GM12872 (cell line): ENCODE results near the gene ARHGAP15.

ENCODE experiments used
- TF ChIP-seq, protein P1 (sequence below): IDR thresholded peaks from 3 replicates; pipeline ENCODE4 v1.5.1; 2011; ENCODE audit warnings: low read depth, mild to moderate bottlenecking, low read length, moderate library complexity; ENCODE audit not compliant: insufficient read depth

The ARHGAP15 gene

DNA sequence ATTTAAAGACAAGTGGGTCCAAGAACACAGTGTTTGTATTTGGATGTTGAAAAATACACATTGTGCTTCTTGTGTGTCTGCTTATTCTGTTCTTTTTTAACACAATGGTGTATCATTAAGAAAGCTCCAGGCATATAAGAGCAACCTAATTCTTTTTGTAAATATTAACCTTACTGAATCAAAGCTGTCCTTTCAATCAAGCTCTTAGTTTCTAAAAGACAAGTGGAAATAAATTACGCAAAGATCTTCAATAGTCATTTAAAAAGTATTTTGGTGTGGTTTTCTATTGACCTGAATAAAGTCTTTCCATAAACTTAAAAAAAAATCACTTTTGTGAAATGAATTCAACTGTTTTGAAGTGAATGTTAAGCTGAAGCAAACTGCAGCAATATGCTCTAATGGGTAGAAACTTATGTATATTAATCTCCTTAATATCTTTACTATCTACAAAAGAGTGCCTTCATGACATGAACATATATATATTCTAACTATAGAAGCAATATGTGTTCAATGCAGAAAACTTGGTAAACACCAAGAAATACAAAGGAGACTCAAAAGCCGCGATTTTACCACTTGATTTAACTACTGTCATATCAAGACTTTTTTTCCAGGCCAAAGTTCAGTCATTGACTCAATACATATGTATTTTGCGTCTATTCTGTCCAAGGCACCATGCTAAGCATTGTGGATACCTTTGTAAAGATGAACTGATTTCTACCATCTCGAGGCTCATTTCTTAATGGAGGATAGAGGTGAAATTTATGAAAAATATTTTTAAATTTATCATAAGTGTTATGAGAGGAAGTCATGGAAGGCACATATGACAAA is 97.7 kb downstream of the ARHGAP15 start:
- TF ChIP-seq, protein P1, sequence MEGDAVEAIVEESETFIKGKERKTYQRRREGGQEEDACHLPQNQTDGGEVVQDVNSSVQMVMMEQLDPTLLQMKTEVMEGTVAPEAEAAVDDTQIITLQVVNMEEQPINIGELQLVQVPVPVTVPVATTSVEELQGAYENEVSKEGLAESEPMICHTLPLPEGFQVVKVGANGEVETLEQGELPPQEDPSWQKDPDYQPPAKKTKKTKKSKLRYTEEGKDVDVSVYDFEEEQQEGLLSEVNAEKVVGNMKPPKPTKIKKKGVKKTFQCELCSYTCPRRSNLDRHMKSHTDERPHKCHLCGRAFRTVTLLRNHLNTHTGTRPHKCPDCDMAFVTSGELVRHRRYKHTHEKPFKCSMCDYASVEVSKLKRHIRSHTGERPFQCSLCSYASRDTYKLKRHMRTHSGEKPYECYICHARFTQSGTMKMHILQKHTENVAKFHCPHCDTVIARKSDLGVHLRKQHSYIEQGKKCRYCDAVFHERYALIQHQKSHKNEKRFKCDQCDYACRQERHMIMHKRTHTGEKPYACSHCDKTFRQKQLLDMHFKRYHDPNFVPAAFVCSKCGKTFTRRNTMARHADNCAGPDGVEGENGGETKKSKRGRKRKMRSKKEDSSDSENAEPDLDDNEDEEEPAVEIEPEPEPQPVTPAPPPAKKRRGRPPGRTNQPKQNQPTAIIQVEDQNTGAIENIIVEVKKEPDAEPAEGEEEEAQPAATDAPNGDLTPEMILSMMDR: no peak

DNA sequence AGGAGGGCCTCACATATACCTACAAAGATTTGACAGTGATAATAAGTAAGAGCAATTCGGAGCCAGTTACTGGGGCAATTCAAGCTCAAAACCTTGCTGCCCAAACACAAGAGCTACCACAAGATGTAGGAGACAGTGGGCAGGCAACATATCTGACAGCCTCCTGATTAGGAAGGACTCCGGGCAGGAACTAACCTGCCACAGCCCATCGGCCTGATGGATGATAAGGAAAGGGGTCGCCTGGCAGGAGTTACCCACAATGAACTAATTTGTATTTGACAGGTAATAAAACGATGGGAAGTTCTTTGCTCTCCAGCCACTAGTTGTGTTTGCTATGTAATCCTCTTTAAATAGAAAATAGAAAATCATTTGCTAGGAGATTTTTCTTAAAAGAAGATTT is 100.2 kb downstream of the ARHGAP15 start:
- TF ChIP-seq, protein P1: no peak

DNA sequence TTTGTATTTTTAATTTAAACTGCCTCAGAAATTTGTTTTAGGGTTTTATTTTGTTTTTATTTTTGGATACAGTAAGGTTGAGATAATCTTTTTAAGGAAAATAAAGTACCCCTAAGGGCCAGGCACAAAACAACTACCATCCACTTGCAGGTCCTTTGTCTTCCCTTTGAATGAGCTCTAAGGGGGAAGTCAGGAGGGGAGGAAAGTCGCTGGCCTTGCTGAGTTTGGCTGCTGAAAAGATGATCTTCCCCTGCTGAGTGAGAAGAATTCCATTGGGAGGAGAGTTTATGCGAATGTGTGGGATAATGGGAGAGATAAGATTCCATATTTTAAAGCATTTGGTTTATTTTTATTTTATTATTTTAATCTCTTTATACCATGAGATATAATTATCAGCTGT is 100.7 kb downstream of the ARHGAP15 start:
- TF ChIP-seq, protein P1: no peak

DNA sequence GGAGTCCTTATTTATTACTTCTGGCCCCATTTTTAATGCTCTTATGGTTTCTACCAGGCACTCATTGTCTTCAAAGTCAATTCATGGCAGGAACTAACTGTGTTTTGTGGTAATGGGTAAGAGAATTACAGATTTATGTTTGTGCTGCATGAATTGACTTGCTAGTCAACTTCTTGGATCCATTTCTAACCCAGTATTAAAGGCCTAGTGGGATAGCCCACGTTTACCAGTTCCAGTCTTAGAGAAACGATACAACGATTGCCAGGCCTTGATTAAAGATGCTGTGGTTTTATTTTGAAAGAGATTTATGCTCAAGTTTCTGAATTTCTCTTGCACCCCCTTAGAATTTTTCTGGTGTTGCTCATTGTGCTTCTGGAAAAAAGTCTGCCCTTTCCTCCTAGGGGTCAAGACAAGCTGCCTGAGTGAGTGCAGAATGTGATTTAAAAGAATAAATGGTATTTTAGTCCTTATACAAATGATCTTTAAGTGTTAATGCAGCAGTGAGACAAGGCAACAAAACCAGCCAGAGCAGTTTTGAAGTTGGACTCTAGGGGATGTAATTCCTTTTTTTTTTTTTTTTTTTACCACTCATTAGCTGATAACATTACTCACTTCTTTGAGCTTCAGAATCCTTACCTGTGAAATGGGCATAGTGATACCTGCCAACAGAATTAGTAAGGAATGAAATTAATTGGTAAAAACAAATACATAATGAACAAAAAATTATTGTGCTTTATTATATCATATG is 101.5 kb downstream of the ARHGAP15 start:
- TF ChIP-seq, protein P1: no peak

DNA sequence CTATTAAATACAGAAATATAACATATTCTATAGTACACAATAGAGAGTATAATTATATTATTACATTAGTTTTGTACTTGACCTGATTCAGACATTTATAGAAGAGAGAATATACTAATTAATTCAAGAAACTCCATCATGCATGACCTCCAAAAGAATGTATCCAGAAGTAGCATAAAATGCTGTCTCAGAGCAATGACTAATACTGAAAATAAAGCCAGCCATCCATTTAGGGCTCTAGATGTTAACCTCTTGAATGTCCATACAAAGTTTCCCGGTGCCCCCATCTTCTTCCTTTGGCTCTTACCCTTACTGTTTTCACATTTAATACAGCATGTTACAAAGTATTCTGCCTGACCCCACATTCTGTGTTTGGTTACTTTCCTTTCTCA is 102.0 kb downstream of the ARHGAP15 start:
- TF ChIP-seq, protein P1: no peak

DNA sequence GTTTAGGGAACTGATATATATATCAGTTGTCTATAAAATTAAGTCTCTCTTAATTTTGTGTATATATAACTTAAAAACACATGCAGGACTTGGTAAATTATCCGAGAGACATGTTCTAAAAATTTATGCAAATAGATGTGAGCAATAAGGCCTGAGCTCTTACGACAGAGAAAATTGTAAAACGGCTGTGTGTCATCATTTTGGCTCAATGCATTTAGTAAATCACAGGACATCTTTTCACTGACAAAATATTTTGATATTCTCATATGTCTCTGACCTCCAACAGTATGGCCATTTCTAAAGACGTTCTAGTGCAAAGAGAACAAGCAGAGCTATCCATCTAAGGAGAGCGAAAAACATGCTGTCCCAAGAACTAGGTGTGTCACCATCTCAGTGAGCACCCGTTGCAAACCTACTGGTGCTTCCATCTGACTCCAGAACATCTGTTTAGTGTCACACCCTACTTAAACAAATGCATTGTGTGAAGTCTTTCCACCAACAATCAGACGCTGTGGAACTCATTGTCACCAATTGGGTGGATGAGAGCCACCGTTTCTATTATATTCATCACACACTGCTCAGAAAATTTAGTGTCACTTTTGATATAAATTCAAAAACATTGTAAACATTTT is 108.0 kb downstream of the ARHGAP15 start:
- TF ChIP-seq, protein P1: no peak

DNA sequence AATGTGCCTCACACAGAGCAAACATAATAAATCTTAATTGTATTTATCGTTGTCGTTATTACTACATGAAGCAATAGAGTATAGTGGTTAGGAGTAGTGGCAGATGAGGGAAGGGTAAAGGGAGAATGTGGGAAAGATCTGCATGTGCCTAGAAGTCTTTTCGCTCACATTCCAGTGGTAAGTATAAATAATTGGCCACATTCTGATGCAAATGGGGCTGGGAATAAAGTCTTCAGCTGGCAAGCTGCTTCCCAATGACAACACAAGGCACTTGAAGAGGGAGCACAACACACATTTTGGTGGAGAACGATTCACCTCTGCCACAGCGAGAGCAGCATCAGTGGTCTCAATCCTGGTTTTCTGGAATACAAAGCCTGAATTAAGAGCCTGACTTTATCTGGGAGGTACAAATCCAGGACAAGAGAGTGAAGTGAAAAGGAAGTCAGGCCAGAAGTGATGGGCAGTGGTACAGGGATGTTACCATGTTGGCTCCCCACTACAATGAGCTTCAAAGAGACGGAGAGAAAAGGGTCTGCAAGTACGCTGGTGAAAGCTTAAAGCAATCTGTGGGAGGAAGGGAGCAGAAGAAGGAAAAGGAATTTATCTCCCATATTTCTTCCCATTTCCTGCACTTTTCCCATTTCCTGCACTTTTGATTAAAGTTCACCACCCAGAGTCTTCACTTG is 112.3 kb downstream of the ARHGAP15 start:
- TF ChIP-seq, protein P1: no peak
